Fibroblast of the conjunctiva (primary cell): Measurements from ENCODE around the gene GSK3B.

Experiments used
- DNase-seq: peaks from one replicate; pipeline ENCODE4 v3.0.0-alpha.2; 2010; ENCODE audit warnings: low read depth

Gene GSK3B

GRCh38 chr3:119817071-119817470, 277.2 kb downstream of the GSK3B start:
- no peak for DNase-seq

GRCh38 chr3:119815716-119816115, 278.5 kb downstream of the GSK3B start:
- no peak for DNase-seq

DNA sequence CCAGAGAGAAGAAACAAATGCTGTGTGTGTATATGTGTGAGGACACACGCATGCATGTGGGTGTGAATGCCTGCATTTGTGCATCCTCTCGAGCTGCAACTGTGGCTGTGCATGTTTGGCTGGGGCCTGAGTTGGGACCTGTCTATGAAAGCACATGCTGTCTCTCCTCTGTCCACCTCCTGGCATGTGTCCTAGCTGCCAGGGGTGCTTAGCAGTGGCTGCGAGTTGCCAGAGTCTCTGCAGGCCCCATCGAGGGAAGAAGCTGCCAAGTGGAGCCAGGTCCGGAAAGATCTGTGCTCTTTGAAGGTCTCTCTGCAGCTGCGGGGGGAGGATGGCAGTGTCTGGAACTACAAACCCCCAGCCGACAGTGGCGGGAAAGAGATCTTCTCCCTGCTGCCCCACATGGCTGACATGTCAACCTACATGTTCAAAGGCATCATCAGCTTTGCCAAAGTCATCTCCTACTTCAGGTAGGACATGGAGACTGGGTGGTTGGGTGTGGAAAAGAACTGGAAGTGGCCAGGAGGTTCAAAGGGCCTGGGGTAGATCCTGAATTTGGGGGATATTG, 281.7 kb downstream of the GSK3B start:
- no peak for DNase-seq

DNA sequence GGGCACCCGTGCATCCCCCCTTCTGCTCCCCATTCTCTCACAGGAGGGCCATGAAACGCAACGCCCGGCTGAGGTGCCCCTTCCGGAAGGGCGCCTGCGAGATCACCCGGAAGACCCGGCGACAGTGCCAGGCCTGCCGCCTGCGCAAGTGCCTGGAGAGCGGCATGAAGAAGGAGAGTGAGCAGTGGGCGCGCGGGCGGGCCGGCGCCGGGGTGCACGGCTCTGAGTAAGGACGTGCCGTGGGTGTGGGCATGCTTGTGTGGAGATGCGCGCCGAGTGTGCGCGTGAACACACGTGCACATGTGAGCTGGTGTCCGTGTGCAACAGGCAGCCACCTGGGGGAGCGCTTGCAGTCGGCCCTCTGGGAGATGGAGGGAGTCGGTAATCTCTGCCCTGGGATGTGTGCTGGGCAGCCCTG, 284.2 kb downstream of the GSK3B start:
- DNase-seq: no peak

DNA sequence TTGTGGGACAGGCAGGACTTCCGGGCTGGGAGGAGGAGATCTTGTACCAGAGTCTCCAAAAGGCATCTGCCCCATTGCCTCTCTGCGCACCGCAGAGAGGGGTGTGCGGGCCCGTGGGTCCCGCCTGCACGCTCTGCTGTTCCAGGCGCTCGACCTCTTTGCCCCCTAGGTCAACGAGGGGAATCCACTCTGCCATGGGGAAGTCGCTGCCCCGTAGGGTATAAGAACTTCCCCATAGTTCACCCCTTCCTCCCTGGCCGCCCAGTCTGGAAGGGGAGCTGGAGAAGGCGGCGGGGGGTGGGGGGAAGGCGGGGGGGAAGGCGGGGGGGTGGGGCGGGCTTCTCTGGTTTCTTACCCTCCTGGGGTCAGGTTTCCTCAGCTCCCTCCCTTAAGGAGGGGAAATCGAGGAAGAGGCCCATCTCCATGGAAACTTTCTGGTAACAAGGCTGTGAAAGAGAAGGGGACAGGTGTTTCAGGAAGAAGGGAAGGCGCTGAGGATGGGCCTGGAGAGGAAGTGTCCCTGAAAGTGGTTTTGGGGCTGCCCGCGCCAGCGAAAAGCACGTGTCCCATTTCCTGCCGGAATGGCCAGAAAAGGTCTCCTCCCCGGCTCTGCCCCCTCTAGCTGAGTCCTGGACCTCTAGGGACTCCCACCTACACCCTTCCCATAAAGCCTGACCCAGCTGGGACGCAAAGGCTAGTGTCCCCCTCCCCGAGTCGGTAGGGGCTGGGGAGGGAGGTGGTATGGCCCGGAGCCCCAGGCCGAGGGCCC, 284.8 kb downstream of the GSK3B start:
- DNase-seq: no peak

GRCh38 chr3:119808843-119809242, 285.4 kb downstream of the GSK3B start:
- DNase-seq: no peak

- no peak for DNase-seq
These were observed 286.0 kb downstream of the GSK3B start for GRCh38 chr3:119808244-119808643.

- DNase-seq: no peak
These were observed 293.4 kb downstream of the GSK3B start for GRCh38 chr3:119800844-119801243.

DNA sequence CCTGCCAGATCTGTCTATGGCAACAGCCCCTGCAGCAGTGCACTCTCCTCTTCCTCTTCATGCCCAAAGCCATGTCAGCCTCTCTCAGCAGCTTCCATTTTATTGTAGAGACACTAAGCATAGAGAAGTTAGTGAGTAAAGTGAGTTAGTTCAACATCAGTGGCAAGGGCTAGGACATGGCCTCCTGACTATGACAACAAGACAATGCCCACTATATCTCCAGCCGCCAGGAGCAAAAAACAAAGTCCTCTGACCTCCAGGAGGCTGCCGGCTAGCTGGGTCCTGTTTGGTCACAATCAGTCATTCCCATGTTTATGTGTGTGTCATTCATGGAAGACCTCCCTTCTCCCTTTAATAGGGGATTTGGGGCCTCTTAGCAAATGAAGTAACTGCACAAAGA, 297.5 kb downstream of the GSK3B start:
- no peak for DNase-seq

- DNase-seq: no peak
These were observed 297.9 kb downstream of the GSK3B start for GRCh38 chr3:119796368-119796767.

- no peak for DNase-seq
These were observed 298.4 kb downstream of the GSK3B start for GRCh38 chr3:119795849-119796248.

GRCh38 chr3:119794971-119795612, 299.2 kb downstream of the GSK3B start:
- DNase-seq: no peak

DNA sequence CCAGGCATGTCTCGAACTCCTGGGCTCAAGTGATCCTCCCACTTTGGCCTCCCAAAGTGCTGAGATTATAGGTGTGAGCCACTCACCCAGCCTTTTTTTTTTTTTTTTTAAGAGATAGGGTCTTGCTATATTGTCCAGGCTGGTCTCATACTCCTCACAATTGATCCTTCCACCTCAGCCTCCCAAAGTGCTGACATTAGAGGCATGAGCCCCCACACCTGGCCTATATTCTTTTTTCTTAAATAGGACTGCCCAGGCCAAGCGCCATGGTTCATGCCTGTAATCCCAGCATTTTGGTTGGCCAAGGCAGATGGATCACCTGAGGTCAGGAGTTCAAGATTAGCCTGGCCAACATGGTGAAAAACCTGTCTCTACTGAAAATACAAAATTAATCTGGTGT, 299.8 kb downstream of the GSK3B start:
- DNase-seq: no peak

DNA sequence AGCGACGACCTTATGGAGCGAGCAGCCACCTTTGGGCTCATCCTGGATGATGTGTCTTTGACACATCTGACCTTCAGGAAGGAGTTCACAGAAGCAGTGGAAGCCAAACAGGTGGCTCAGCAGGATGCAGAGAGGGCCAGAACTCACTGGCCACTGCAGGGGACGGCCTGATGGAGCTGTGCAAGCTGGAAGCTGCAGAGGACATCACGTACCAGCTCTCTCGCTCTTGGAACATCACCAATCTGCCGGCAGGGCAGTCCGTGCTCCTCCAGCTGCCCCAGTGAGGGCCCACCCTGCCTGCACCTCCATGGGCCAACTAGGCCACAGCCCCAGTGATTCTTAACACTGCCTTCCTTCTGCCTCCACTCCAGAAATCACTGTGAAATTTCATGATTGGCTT, 302.0 kb downstream of the GSK3B start:
- DNase-seq: no peak

DNA sequence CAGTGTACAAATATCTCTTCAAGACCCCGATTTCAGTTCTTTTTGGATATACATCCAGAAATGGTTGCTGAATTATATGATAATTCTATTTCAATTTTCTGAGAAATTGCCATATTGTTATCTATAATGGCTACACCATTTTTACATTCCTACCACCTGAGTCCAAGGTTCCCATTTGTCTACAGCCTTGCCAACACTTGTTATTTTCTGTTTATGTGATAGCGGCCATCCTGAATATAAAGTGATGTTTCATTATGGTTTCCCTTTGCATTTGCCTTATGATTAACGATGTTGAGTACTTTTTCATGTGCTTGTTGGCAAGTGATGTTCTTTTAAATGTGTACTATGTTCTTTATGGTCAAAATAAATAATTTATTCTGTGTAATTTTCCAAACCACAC, 303.9 kb downstream of the GSK3B start:
- DNase-seq: no peak

GRCh38 chr3:119786409-119786808, 307.8 kb downstream of the GSK3B start:
- no peak for DNase-seq

DNA sequence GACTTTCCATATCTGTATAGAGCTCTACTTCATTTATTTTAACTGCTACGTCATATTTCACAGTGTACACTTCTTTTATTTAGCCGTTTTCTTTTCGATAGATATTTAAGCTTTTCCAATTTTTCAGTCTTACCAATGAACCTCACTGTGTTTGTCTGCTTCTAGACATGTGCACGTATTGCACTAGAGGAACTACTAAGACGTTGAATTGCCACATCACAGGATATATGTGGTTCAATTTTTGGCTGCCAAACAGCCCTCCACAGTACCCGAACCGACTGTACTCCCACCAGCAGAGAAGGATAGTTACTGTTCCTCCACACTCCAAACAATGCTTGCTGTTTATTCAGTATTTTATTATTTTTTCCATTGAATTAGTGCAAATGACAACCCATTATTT, 310.4 kb downstream of the GSK3B start:
- DNase-seq: no peak

DNA sequence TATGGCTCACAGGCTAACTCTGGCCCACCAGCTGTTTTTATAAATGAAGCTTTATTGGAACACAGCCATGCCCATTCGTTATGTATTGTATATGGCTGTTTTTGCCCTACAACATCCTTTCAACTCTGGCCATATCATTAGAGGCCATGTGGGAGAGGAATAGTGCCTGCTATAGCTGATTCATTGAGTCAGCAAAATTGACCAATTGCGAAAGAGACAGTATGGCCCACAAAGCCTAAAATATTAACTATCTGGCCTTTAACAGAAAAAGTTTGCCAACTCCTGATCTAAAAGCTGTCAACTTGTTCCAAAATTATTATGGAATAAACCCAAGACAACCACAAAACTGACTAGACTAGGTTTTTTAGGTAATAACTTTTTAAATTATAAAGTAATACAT, 311.0 kb downstream of the GSK3B start:
- no peak for DNase-seq

DNA sequence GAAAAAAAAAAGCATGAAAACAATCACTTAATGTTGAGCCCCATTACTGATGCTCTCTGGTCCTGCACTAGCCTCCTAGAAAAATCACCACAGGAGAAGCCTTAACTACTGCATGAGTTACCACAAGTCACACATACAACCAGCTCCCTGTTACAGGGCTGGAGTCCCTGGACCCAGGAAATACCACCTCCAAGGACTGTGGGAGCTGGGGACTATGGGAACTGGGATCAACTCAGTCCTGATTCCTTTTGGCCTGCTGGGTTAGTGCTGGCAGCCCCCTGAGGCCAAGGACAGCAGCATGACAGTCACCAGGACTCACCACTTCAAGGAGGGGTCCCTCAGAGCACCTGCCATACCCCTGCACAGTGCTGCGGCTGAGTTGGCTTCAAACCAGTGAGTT, 311.8 kb downstream of the GSK3B start:
- no peak for DNase-seq

GRCh38 chr3:119781330-119782198, 312.7 kb downstream of the GSK3B start, which contains the start of gene NR1I2:
NR1I2 (plus strand) TSS chr3:119782101.
- DNase-seq: no peak

GRCh38 chr3:119779731-119780383, 314.4 kb downstream of the GSK3B start:
- no peak for DNase-seq

- DNase-seq: no peak
These were observed 315.4 kb downstream of the GSK3B start for GRCh38 chr3:119778811-119779210.
